ENCODE data around the gene CTTNBP2.

- TF ChIP-seq, protein P1, sequence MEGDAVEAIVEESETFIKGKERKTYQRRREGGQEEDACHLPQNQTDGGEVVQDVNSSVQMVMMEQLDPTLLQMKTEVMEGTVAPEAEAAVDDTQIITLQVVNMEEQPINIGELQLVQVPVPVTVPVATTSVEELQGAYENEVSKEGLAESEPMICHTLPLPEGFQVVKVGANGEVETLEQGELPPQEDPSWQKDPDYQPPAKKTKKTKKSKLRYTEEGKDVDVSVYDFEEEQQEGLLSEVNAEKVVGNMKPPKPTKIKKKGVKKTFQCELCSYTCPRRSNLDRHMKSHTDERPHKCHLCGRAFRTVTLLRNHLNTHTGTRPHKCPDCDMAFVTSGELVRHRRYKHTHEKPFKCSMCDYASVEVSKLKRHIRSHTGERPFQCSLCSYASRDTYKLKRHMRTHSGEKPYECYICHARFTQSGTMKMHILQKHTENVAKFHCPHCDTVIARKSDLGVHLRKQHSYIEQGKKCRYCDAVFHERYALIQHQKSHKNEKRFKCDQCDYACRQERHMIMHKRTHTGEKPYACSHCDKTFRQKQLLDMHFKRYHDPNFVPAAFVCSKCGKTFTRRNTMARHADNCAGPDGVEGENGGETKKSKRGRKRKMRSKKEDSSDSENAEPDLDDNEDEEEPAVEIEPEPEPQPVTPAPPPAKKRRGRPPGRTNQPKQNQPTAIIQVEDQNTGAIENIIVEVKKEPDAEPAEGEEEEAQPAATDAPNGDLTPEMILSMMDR (IDR thresholded peaks at IDR 0.05), result no peak
- no peak for TF ChIP-seq POLR2A (IDR thresholded peaks at IDR 0.05)
- no peak for TF ChIP-seq POLR2AphosphoS5 (IDR thresholded peaks at IDR 0.05)
Measured at GRCh38 chr7:117875566-117875965, 2.3 kb upstream of the CTTNBP2 start.

Measured in prostate gland (tissue), 2 donors.